Kidney (tissue), 14 donors: Measurements from ENCODE around the gene WDR47. TPM values are rescaled to one million over a fixed set of nuclear protein-coding genes. Genes with fewer than 3 reads are reported as not detected.
"Not testable (repeated sequence)": the region's sequence is repeated elsewhere in the genome, so short reads cannot be mapped to it uniquely, and the experiment has no call there.

ENCODE experiments used
- DNase-seq, 5 donors: peaks; one replicate each; pipeline ENCODE4 v3.0.0-alpha.2; 2013 to 2020
- FAIRE-seq: peaks from 2 replicates; lab custom pipeline; 2012; peaks lifted over from hg19 to GRCh38; lab: Jason Lieb, UNC
- H3K27ac ChIP-seq, 2 donors: one replicate each; pipeline ENCODE4 v1.7.0; 2013; ENCODE audit warnings: low read depth in 2 of 2, low read length in 2 of 2, inconsistent platforms in 1 of 2
- H3K27me3 ChIP-seq: one replicate; pipeline ENCODE4 v1.7.1; 2013; ENCODE audit warnings: low read length, inconsistent platforms; ENCODE audit not compliant: control insufficient read depth, insufficient read depth
- H3K36me3 ChIP-seq, 3 donors: one replicate each; pipeline versions ENCODE4 v1.7.0 to v1.7.1; 2013; ENCODE audit warnings: low read length in 3 of 3, control low read depth in 1 of 3, inconsistent platforms in 1 of 3; ENCODE audit not compliant: insufficient read depth in 3 of 3, control insufficient read depth in 2 of 3
- H3K4me1 ChIP-seq, 3 donors: one replicate each; pipeline versions ENCODE4 v1.7.0 to v1.7.1; 2013; ENCODE audit warnings: low read length in 3 of 3, inconsistent platforms in 1 of 3, low read depth in 1 of 3; ENCODE audit not compliant: control insufficient read depth in 2 of 3, insufficient read depth in 2 of 3
- H3K4me3 ChIP-seq, 3 donors: one replicate each; pipeline versions ENCODE4 v1.7.0 to v1.8.1; 2013; ENCODE audit warnings: low read length in 3 of 3, control low read depth in 1 of 3, inconsistent platforms in 1 of 3
- H3K9ac ChIP-seq, 3 donors: one replicate each; pipeline versions ENCODE4 v1.7.0 to v1.7.1; 2013; ENCODE audit warnings: low read length in 3 of 3, control low read depth in 1 of 3, inconsistent platforms in 1 of 3
- H3K9me3 ChIP-seq, 3 donors: one replicate each; pipeline versions ENCODE4 v1.7.0 to v1.7.1; 2013; ENCODE audit warnings: low read length in 3 of 3, control low read depth in 1 of 3, inconsistent platforms in 1 of 3; ENCODE audit not compliant: control insufficient read depth in 2 of 3, insufficient read depth in 1 of 3
- CTCF ChIP-seq: IDR thresholded peaks from 3 replicates; pipeline ENCODE4 v1.5.1; 2012; ENCODE audit warnings: mild to moderate bottlenecking, moderate library complexity, borderline replicate concordance; ENCODE audit not compliant: insufficient read depth; ENCODE audit errors: extremely low read depth
- intact Hi-C: fragments of 100-400 bp; cut with DNase I; formaldehyde crosslinking; loops from one replicate; pipeline ENCODE4 v1.11.1; 2022
- polyA plus RNA-seq: library from polyadenylated mRNA; stranded (reverse); fragments of 350-450 nt; fragmentation: Illumina TruSeq; extraction: RNeasy Lipid Tissue Mini Kit (QIAGEN cat#74804); gene quantifications from one replicate; pipeline ENCODE4 v1.2.3, GENCODE V29; 2014; ENCODE audit warnings: low read depth, low replicate concordance; ENCODE audit not compliant: insufficient read depth
- total RNA-seq: library from RNA; stranded (reverse); fragmentation: NEBNext Ultra II Directional; extraction: Animal tissue kit (Norgen Biotek cat#: 25700); gene quantifications from one replicate; pipeline ENCODE4 v1.2.1, GENCODE V29; 2021
- donor health status: control.
- donor health status: control.
- donor health status: control.
- donor health status: control.
- donor health status: control.
- donor health status: DM: yes; HTN: yes; CAD: no.
- donor health status: Normal renal cell carcinoma (clear cell type).

The WDR47 gene
- total and polyA plus RNA-seq, 2 donors from 2014 or later = 5.1 to 15.8 TPM

- intact Hi-C loops = no loop called here
- Histone ChIP-seq H3K4me1 (no peaks in the 10 kb centered on the region), H3K36me3 (no peaks in the 10 kb centered on the region), H3K9ac (no peak overlapping the region), H3K4me3 (no peak overlapping the region), H3K27me3 (no peaks in the 10 kb centered on the region), H3K27ac (no peak overlapping the region), H3K9me3 (no peaks in the 10 kb centered on the region)
- no peak for FAIRE-seq
- DNase-seq = no peak
- no peak for TF ChIP-seq CTCF
Measured at GRCh38 chr1:109059026-109059425, 17.1 kb upstream of the WDR47 start.

GRCh38 chr1:109056064-109056463 lies 14.2 kb upstream of the WDR47 start:
- Histone ChIP-seq H3K4me1 (no peaks in the 10 kb centered on the region), H3K36me3 (no peaks in the 10 kb centered on the region), H3K27me3 (no peaks in the 10 kb centered on the region), H3K9me3 (no peaks in the 10 kb centered on the region), H3K27ac (no peak overlapping the region), H3K9ac (no peak overlapping the region), H3K4me3 (no peak overlapping the region)
- intact Hi-C loops = no loop called here
- DNase-seq (no peak), FAIRE-seq (no peak)
- TF ChIP-seq CTCF = no peak

- FAIRE-seq, H3K4me3 ChIP-seq, H3K36me3 ChIP-seq, intact Hi-C loops, H3K9me3 ChIP-seq, H3K4me1 ChIP-seq, H3K9ac ChIP-seq, H3K27ac ChIP-seq, H3K27me3 ChIP-seq, DNase-seq: not testable (repeated sequence)
Measured at GRCh38 chr1:109052145-109052544, 10.2 kb upstream of the WDR47 start.

- DNase-seq (peak in 2 of 5 donors; percentile 56), FAIRE-seq (no peak)
- no peak overlapping the region for H3K4me3 ChIP-seq
- H3K4me1 ChIP-seq = no peaks in the 10 kb centered on the region
- no peak for TF ChIP-seq CTCF
- no peaks in the 10 kb centered on the region for H3K9me3 ChIP-seq
- H3K27ac ChIP-seq = peak overlapping the region in 1 of 2 donors; percentile 18
- intact Hi-C loops = no loop called here
- no peaks in the 10 kb centered on the region for H3K36me3 ChIP-seq
- H3K27me3 ChIP-seq = no peaks in the 10 kb centered on the region
- H3K9ac ChIP-seq = no peak overlapping the region
Measured at GRCh38 chr1:109050228-109050995, 8.5 kb upstream of the WDR47 start.
